Peyer's patch (tissue), 4 donors: ENCODE data around the gene CLEC16A. TPM values are rescaled to one million over a fixed set of nuclear protein-coding genes. Genes with fewer than 3 reads are reported as not detected.

Source experiments
- DNase-seq, 3 donors: peaks; one replicate each; pipeline ENCODE4 v3.0.0-alpha.2; 2017 to 2019
- H3K27ac ChIP-seq, 4 donors: fragments of 200-600 bp; sonication (generic); one replicate each; pipeline ENCODE4 v1.5.1; 2016 to 2019
- H3K27me3 ChIP-seq, 2 donors: fragments of 200-600 bp; sonication (generic); one replicate each; pipeline ENCODE4 v1.5.1; 2019
- H3K36me3 ChIP-seq, 3 donors: fragments of 200-600 bp; sonication (generic); one replicate each; pipeline ENCODE4 v1.5.1; 2016 to 2019
- H3K4me1 ChIP-seq, 4 donors: fragments of 200-600 bp; sonication (generic); one replicate each; pipeline ENCODE4 v1.5.1; 2016 to 2019
- H3K4me3 ChIP-seq, 4 donors: fragments of 200-600 bp; sonication (generic); 1 replicate in 3 of 4; 2 replicates in 1 of 4; pipeline ENCODE4 v1.5.1; 2016 to 2019; ENCODE audit warnings: mild to moderate bottlenecking in 1 of 4
- H3K9me3 ChIP-seq, 4 donors: fragments of 200-600 bp; sonication (generic); one replicate each; pipeline ENCODE4 v1.5.1; 2016 to 2019; ENCODE audit warnings: mild to moderate bottlenecking in 1 of 4
- POLR2A ChIP-seq, 2 donors: fragments of 450-650 bp; IDR thresholded peaks; one replicate each; pipeline ENCODE4 v1.5.1; 2017; ENCODE audit warnings: antibody characterized with exemption in 2 of 2, mild to moderate bottlenecking in 2 of 2, moderate library complexity in 2 of 2
- total RNA-seq, 4 donors: library from RNA; depleted of rRNA; stranded (reverse); fragments of >200 nt; gene quantifications; one replicate each; pipeline ENCODE4 v1.1.0, GENCODE V29; 2016
- TF ChIP-seq, protein P1 (sequence below), 6 experiments: fragments of 450-650 bp in 4 of 6; fragments of 200-600 bp in 2 of 6; sonication (generic) in 1 of 6; IDR thresholded peaks; one replicate each; pipeline ENCODE4 v1.5.1; 2017 to 2019; ENCODE audit warnings: antibody characterized with exemption in 6 of 6, mild to moderate bottlenecking in 3 of 6, moderate library complexity in 1 of 6

The CLEC16A gene
- total RNA-seq, 4 donors from 2014 or later, result 37.8 to 139 (median 64.3) TPM

DNA sequence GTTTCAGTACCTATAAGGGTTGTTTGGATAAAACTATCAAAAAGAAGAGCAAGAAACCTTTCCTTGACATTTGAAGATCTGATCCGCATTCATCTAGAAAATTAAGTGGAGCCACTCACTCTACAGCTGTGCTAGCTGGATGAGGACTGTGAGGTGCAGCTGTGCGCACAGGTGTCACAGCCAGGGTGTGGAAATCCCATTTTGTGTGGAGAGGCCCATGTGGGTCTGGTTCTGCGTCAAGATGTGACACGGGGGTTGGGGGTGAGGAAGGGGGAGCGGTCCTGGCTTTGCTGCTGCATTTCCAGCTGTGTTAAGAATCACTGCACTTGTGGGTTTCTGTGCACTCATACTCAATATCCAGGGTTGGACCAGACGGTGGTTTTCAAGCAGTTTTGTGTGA is 70.7 kb downstream of the CLEC16A start:
- no peak for DNase-seq
- H3K27me3 ChIP-seq, result no peaks in the 10 kb centered on the region
- H3K4me3 ChIP-seq, result no peak overlapping the region
- H3K36me3 ChIP-seq, result peaks cover 0 to 3% (median 0%) of the 10 kb centered on the region in 3 donors
- no peak for TF ChIP-seq POLR2A (IDR thresholded peaks at IDR 0.05)
- TF ChIP-seq, protein P1, sequence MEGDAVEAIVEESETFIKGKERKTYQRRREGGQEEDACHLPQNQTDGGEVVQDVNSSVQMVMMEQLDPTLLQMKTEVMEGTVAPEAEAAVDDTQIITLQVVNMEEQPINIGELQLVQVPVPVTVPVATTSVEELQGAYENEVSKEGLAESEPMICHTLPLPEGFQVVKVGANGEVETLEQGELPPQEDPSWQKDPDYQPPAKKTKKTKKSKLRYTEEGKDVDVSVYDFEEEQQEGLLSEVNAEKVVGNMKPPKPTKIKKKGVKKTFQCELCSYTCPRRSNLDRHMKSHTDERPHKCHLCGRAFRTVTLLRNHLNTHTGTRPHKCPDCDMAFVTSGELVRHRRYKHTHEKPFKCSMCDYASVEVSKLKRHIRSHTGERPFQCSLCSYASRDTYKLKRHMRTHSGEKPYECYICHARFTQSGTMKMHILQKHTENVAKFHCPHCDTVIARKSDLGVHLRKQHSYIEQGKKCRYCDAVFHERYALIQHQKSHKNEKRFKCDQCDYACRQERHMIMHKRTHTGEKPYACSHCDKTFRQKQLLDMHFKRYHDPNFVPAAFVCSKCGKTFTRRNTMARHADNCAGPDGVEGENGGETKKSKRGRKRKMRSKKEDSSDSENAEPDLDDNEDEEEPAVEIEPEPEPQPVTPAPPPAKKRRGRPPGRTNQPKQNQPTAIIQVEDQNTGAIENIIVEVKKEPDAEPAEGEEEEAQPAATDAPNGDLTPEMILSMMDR (IDR thresholded peaks at IDR 0.05), result no peak
- no peaks in the 10 kb centered on the region for H3K9me3 ChIP-seq
- H3K27ac ChIP-seq, result no peak overlapping the region
- H3K4me1 ChIP-seq, result peaks cover 0 to 15% (median 2%) of the 10 kb centered on the region in 4 donors

- Histone ChIP-seq H3K27ac (peak overlapping the region in 1 of 4 donors; percentile 85), H3K4me3 (no peak overlapping the region), H3K4me1 (peaks cover 0 to 15% (median 2%) of the 10 kb centered on the region in 4 donors), H3K36me3 (peaks cover 0 to 8% (median 0%) of the 10 kb centered on the region in 3 donors), H3K9me3 (no peaks in the 10 kb centered on the region), H3K27me3 (no peaks in the 10 kb centered on the region)
- no peak for DNase-seq
- TF ChIP-seq, protein P1 (IDR thresholded peaks at IDR 0.05), result no peak
- no peak for TF ChIP-seq POLR2A (IDR thresholded peaks at IDR 0.05)
These were observed 71.2 kb downstream of the CLEC16A start for GRCh38 chr16:11015607-11016006.

DNA sequence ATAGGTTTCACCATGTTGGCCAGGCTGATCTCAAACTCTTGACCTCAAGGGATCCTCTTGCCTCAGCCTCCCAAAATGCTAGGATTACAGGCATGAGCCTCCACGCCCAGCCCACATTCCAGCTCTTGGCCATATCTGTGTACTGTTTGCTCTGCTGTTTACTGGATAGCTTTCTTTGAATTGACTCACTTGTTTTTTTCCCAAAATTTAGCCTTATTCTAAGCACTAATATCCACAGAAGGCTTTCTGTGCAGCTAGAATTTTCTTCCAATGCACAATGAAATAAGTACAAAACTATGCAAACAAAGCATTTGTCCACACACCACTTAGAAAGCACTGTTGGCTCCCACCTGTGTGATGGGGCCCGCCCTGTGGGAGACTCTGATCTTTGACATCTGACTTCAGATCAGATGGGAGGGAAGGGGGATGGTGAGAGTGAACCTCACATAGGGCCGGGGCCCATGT is 72.2 kb downstream of the CLEC16A start:
- Histone ChIP-seq H3K4me1 (peaks cover 0 to 15% (median 2%) of the 10 kb centered on the region in 4 donors), H3K27me3 (no peaks in the 10 kb centered on the region), H3K4me3 (no peak overlapping the region), H3K36me3 (peaks cover 0 to 13% (median 0%) of the 10 kb centered on the region in 3 donors), H3K27ac (peak overlapping the region in 3 of 4 donors; percentile 26 to 85 (median 85)), H3K9me3 (no peaks in the 10 kb centered on the region)
- DNase-seq, result no peak
- TF ChIP-seq, protein P1 (IDR thresholded peaks at IDR 0.05), result no peak
- TF ChIP-seq POLR2A (IDR thresholded peaks at IDR 0.05), result no peak

- peaks cover 0 to 16% (median 0%) of the 10 kb centered on the region in 3 donors for H3K36me3 ChIP-seq
- peak in 2 of 3 donors; percentile 93 to 96 for DNase-seq
- no peak for TF ChIP-seq POLR2A (IDR thresholded peaks at IDR 0.05)
- TF ChIP-seq, protein P1 (IDR thresholded peaks at IDR 0.05), result no peak
- no peaks in the 10 kb centered on the region for H3K9me3 ChIP-seq
- peaks cover 0 to 15% (median 2%) of the 10 kb centered on the region in 4 donors for H3K4me1 ChIP-seq
- no peaks in the 10 kb centered on the region for H3K27me3 ChIP-seq
- H3K4me3 ChIP-seq, result no peak overlapping the region
- peak overlapping the region in 3 of 4 donors; percentile 24 to 85 (median 85) for H3K27ac ChIP-seq
These were observed 72.6 kb downstream of the CLEC16A start for GRCh38 chr16:11016993-11017392.

DNA sequence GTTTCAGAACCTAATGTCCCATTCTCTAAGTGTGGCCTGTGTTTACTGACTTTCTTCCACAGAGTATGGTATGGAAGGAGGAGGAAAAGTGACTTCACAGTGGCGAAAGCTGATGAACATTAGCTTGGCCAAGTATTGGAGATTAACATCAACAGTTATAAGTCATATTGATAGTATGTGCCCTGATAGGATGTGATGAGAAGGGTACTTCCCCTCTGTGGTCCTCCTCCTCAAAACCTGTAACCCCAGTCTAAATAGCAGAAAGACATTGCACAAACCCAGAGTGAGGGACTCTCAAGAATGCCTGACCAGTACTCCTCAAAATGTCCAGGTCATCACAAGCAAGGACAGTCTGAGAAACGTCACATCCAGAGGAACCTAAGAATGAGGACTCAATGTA is 73.1 kb downstream of the CLEC16A start:
- DNase-seq, result no peak
- TF ChIP-seq POLR2A (IDR thresholded peaks at IDR 0.05), result no peak
- TF ChIP-seq, protein P1 (IDR thresholded peaks at IDR 0.05), result no peak
- peaks cover 0 to 15% (median 2%) of the 10 kb centered on the region in 4 donors for H3K4me1 ChIP-seq
- peak overlapping the region in 3 of 4 donors; percentile 24 to 85 (median 85) for H3K27ac ChIP-seq
- no peak overlapping the region for H3K4me3 ChIP-seq
- H3K36me3 ChIP-seq, result peaks cover 0 to 16% (median 0%) of the 10 kb centered on the region in 3 donors
- H3K27me3 ChIP-seq, result no peaks in the 10 kb centered on the region
- H3K9me3 ChIP-seq, result no peaks in the 10 kb centered on the region
